Measurements from ENCODE around the gene OGN.

The OGN gene

GRCh38 chr9:92345582-92345981 is 58.8 kb downstream of the OGN start:
- DNase-seq (ENCODE audit: low read depth in 3 of 3) = no peak

GRCh38 chr9:92342825-92343488 is 61.4 kb downstream of the OGN start:
- no peak for DNase-seq (ENCODE audit: low read depth in 3 of 3)

GRCh38 chr9:92341578-92341977 is 62.8 kb downstream of the OGN start:
- DNase-seq (ENCODE audit: low read depth in 3 of 3) = no peak

GRCh38 chr9:92333282-92333634 is 71.1 kb downstream of the OGN start:
- no peak for DNase-seq (ENCODE audit: low read depth in 3 of 3)

Data from stimulated activated CD4-positive, alpha-beta T cell treated with anti-CD3 and anti-CD28 coated beads, TNF-alpha, amount 100 ng/mL, for 48 hours (primary cell).